Parathyroid adenoma (tissue), 2 donors: ENCODE measurements around the gene CLDN4.

Source experiments
- H2AFZ ChIP-seq: fragments of 300-600 bp; sonication (generic); one replicate; pipeline ENCODE4 v1.7.0; 2017; ENCODE audit warnings: antibody characterized with exemption, mild to moderate bottlenecking
- H3K27ac ChIP-seq: fragments of 300-600 bp; sonication (generic); one replicate; pipeline ENCODE4 v1.7.0; 2017
- H3K27me3 ChIP-seq: fragments of 300-600 bp; sonication (generic); one replicate; pipeline ENCODE4 v1.7.0; 2017; ENCODE audit warnings: low read length; ENCODE audit not compliant: control insufficient read depth, insufficient read depth
- H3K36me3 ChIP-seq: fragments of 300-600 bp; sonication (generic); one replicate; pipeline ENCODE4 v1.7.0; 2017; ENCODE audit warnings: low read length; ENCODE audit not compliant: control insufficient read depth, insufficient read depth
- H3K4me1 ChIP-seq: fragments of 300-600 bp; sonication (generic); one replicate; pipeline ENCODE4 v1.7.0; 2017; ENCODE audit warnings: control low read depth
- H3K4me2 ChIP-seq: fragments of 300-600 bp; sonication (generic); one replicate; pipeline ENCODE4 v1.7.0; 2017; ENCODE audit warnings: low read length
- H3K4me3 ChIP-seq: fragments of 300-600 bp; sonication (generic); one replicate; pipeline ENCODE4 v1.7.0; 2017; ENCODE audit warnings: low read depth, low read length
- H3K79me2 ChIP-seq: fragments of 300-600 bp; sonication (generic); one replicate; pipeline ENCODE4 v1.7.0; 2017; ENCODE audit warnings: control low read depth
- H3K9ac ChIP-seq: fragments of 300-600 bp; sonication (generic); one replicate; pipeline ENCODE4 v1.7.0; 2017; ENCODE audit warnings: mild to moderate bottlenecking
- H3K9me3 ChIP-seq: fragments of 300-600 bp; sonication (generic); one replicate; pipeline ENCODE4 v1.7.0; 2017; ENCODE audit warnings: low read length; ENCODE audit not compliant: control insufficient read depth
- TF ChIP-seq, protein P1 (sequence below): fragments of 300-600 bp; sonication (generic); IDR thresholded peaks from one replicate; pipeline ENCODE4 v1.7.0; 2017; ENCODE audit warnings: antibody characterized with exemption, mild to moderate bottlenecking
- donor health status: primary hyperparathyroidism.

Gene CLDN4

GRCh38 chr7:73829921-73830680 lies 695 bp upstream of the CLDN4 start:
- peak overlapping the region; percentile 91 for H3K4me2 ChIP-seq
- no peaks in the 10 kb centered on the region for H3K36me3 ChIP-seq
- H3K27ac ChIP-seq, result peak overlapping the region; percentile 99
- peak overlapping the region; percentile 89 for H3K4me3 ChIP-seq
- peaks cover 51% of the 10 kb centered on the region for H3K4me1 ChIP-seq
- H3K27me3 ChIP-seq, result no peaks in the 10 kb centered on the region
- H3K79me2 ChIP-seq, result peaks cover 2% of the 10 kb centered on the region
- H2AFZ ChIP-seq, result peak overlapping the region; percentile 25
- no peak overlapping the region for H3K9ac ChIP-seq
- no peaks in the 10 kb centered on the region for H3K9me3 ChIP-seq
- TF ChIP-seq, protein P1, sequence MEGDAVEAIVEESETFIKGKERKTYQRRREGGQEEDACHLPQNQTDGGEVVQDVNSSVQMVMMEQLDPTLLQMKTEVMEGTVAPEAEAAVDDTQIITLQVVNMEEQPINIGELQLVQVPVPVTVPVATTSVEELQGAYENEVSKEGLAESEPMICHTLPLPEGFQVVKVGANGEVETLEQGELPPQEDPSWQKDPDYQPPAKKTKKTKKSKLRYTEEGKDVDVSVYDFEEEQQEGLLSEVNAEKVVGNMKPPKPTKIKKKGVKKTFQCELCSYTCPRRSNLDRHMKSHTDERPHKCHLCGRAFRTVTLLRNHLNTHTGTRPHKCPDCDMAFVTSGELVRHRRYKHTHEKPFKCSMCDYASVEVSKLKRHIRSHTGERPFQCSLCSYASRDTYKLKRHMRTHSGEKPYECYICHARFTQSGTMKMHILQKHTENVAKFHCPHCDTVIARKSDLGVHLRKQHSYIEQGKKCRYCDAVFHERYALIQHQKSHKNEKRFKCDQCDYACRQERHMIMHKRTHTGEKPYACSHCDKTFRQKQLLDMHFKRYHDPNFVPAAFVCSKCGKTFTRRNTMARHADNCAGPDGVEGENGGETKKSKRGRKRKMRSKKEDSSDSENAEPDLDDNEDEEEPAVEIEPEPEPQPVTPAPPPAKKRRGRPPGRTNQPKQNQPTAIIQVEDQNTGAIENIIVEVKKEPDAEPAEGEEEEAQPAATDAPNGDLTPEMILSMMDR, result no peak

GRCh38 chr7:73831584-73831833 lies 713 bp downstream of the CLDN4 start:
- peak overlapping the region; percentile 99 for H3K27ac ChIP-seq
- H3K9ac ChIP-seq, result peak overlapping the region; percentile 96
- peak overlapping the region; percentile 89 for H3K4me3 ChIP-seq

GRCh38 chr7:73831834-73832651 lies 1.2 kb downstream of the CLDN4 start:
- Histone ChIP-seq H2AFZ (peak overlapping the region; percentile 76), H3K27me3 (no peaks in the 10 kb centered on the region), H3K9me3 (no peaks in the 10 kb centered on the region), H3K36me3 (no peaks in the 10 kb centered on the region), H3K79me2 (peaks cover 2% of the 10 kb centered on the region), H3K4me2 (peak overlapping the region; percentile 91), H3K4me1 (peaks cover 43% of the 10 kb centered on the region), H3K4me3 (peak overlapping the region; percentile 89), H3K27ac (peak overlapping the region; percentile 99), H3K9ac (peak overlapping the region; percentile 96)
- TF ChIP-seq, protein P1, result no peak

More at GRCh38 chr7:73831584-73831833, 713 bp downstream of the CLDN4 start:
- Histone ChIP-seq H3K27me3 (no peaks in the 10 kb centered on the region), H3K79me2 (peaks cover 2% of the 10 kb centered on the region), H3K36me3 (no peaks in the 10 kb centered on the region), H3K4me1 (peaks cover 48% of the 10 kb centered on the region), H3K9me3 (no peaks in the 10 kb centered on the region), H3K4me2 (peak overlapping the region; percentile 91), H2AFZ (peak overlapping the region; percentile 76)
- TF ChIP-seq, protein P1, result no peak

DNA sequence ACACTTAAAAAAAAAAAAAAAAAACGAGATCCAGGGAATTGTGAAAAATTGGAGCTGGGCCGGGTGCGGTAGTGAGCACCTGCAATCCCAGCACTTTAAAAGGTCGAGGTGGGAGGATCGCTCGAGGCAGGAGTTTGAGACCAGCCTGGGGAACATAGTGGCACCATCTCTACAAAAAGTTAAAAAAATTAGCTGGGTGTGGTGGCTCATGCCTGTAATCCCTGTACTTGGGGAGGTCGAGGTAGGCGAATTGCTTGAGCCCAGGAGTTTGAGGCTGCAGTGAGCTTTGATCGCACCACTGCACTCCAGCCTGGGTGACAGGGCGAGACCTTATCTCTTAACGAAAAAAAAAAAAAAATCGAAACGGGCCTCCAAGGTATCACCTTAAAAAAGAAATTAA lies 2.0 kb downstream of the CLDN4 start:
- Histone ChIP-seq H3K9ac (no peak overlapping the region), H3K36me3 (no peaks in the 10 kb centered on the region), H3K4me3 (peak overlapping the region; percentile 89), H3K9me3 (no peaks in the 10 kb centered on the region), H3K4me1 (peaks cover 36% of the 10 kb centered on the region), H3K27ac (peak overlapping the region; percentile 99), H3K79me2 (peaks cover 2% of the 10 kb centered on the region), H3K27me3 (no peaks in the 10 kb centered on the region), H2AFZ (no peak overlapping the region), H3K4me2 (peak overlapping the region; percentile 91)
- TF ChIP-seq, protein P1, result no peak
